Thyroid gland (tissue), 4 donors: ENCODE measurements around the gene RPS19BP1. TPM values are rescaled to one million over a fixed set of nuclear protein-coding genes. Genes with fewer than 3 reads are reported as not detected.
"Not testable (repeated sequence)": the region's sequence is repeated elsewhere in the genome, so short reads cannot be mapped to it uniquely, and the experiment has no call there.

Experiments
- DNase-seq, 2 donors: peaks; one replicate each; pipeline ENCODE4 v3.0.0-alpha.2; 2019
- H3K27ac ChIP-seq, 3 donors: fragments of 200-600 bp; sonication (generic); 1 replicate in 2 of 3; 2 replicates in 1 of 3; pipeline ENCODE4 v1.5.1; 2016 to 2019; ENCODE audit warnings: mild to moderate bottlenecking in 1 of 3, moderate library complexity in 1 of 3
- H3K27me3 ChIP-seq: fragments of 200-600 bp; sonication (generic); one replicate; pipeline ENCODE4 v1.5.1; 2019
- H3K36me3 ChIP-seq, 2 donors: fragments of 200-600 bp; sonication (generic); one replicate each; pipeline ENCODE4 v1.5.1; 2016 to 2019
- H3K4me1 ChIP-seq, 2 donors: fragments of 200-600 bp; sonication (generic); one replicate each; pipeline ENCODE4 v1.5.1; 2017 to 2019
- H3K4me3 ChIP-seq, 3 donors: fragments of 200-600 bp; sonication (generic); replicated peaks in 1 of 3; 1 replicate in 2 of 3; 2 replicates in 1 of 3; pipeline ENCODE4 v1.5.1; 2016; ENCODE audit warnings: mild to moderate bottlenecking in 1 of 3
- H3K9me3 ChIP-seq: fragments of 200-600 bp; sonication (generic); one replicate; pipeline ENCODE4 v1.5.1; 2017
- POLR2A ChIP-seq, 2 donors: fragments of 450-650 bp; IDR thresholded peaks; one replicate each; pipeline ENCODE4 v1.6.1; 2017; ENCODE audit warnings: antibody characterized with exemption in 2 of 2, mild to moderate bottlenecking in 2 of 2, moderate library complexity in 1 of 2
- WGBS, 2 donors: methylation state at CpG; one replicate each; pipeline ENCODE4 v1.1.5; 2017; 5-methylcytosine and 5-hydroxymethylcytosine counted together
- intact Hi-C: fragments of 100-400 bp; cut with DNase I; formaldehyde crosslinking; loops from one replicate; pipeline ENCODE4 v1.15.1; 2023
- total RNA-seq, 4 donors: library from RNA; depleted of rRNA; stranded (reverse); fragments of >200 nt; gene quantifications; one replicate each; pipeline ENCODE4 v1.2.3, GENCODE V29; 2016
- TF ChIP-seq, protein P1 (sequence below), 6 experiments: fragments of 200-600 bp in 3 of 6; fragments of 450-650 bp in 3 of 6; sonication (generic) in 3 of 6; IDR thresholded peaks; one replicate each; pipeline ENCODE4 v1.5.1; 2016 to 2019; ENCODE audit warnings: antibody characterized with exemption in 6 of 6, mild to moderate bottlenecking in 2 of 6, inconsistent platforms in 1 of 6, moderate library complexity in 1 of 6

The RPS19BP1 gene
- total RNA-seq, 4 donors from 2014 or later, result 120 to 243 (median 171) TPM

DNA sequence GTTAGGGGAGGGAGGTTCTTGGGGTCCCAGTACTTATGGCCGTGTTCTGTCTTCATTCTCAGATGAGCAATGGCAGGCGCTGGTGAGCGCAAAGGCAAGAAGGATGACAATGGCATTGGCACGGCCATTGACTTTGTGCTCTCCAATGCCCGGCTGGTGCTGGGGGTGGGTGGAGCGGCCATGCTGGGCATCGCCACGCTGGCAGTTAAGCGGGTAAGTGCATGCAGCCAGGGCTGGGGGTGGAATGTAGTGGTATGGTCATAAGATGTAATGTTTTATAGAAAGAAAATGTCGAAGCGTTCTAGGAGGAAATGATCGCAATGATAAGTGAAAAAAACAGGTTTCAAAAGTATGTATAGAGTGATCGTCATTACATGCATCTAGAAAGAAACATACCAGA is 21.3 kb downstream of the RPS19BP1 start:
- peaks cover 49 to 64% of the 10 kb centered on the region in 2 donors for H3K36me3 ChIP-seq
- 97% methylated on average over 13 of the region's 13 CpGs for WGBS, 2 donors
- H3K4me3 ChIP-seq, result no peak overlapping the region
- no peaks in the 10 kb centered on the region for H3K27me3 ChIP-seq
- H3K27ac ChIP-seq, result no peak overlapping the region
- TF ChIP-seq POLR2A (IDR thresholded peaks at IDR 0.05), result no peak
- TF ChIP-seq, protein P1, sequence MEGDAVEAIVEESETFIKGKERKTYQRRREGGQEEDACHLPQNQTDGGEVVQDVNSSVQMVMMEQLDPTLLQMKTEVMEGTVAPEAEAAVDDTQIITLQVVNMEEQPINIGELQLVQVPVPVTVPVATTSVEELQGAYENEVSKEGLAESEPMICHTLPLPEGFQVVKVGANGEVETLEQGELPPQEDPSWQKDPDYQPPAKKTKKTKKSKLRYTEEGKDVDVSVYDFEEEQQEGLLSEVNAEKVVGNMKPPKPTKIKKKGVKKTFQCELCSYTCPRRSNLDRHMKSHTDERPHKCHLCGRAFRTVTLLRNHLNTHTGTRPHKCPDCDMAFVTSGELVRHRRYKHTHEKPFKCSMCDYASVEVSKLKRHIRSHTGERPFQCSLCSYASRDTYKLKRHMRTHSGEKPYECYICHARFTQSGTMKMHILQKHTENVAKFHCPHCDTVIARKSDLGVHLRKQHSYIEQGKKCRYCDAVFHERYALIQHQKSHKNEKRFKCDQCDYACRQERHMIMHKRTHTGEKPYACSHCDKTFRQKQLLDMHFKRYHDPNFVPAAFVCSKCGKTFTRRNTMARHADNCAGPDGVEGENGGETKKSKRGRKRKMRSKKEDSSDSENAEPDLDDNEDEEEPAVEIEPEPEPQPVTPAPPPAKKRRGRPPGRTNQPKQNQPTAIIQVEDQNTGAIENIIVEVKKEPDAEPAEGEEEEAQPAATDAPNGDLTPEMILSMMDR (IDR thresholded peaks at IDR 0.05), result no peak
- no peak for DNase-seq
- intact Hi-C loops, result no loop called here
- no peaks in the 10 kb centered on the region for H3K9me3 ChIP-seq
- no peaks in the 10 kb centered on the region for H3K4me1 ChIP-seq

- no peaks in the 10 kb centered on the region for H3K4me1 ChIP-seq
- H3K27ac ChIP-seq, result no peak overlapping the region
- no peaks in the 10 kb centered on the region for H3K27me3 ChIP-seq
- no peak for DNase-seq
- H3K36me3 ChIP-seq, result peaks cover 53 to 66% of the 10 kb centered on the region in 2 donors
- TF ChIP-seq POLR2A (IDR thresholded peaks at IDR 0.05), result no peak
- TF ChIP-seq, protein P1 (IDR thresholded peaks at IDR 0.05), result no peak
- H3K4me3 ChIP-seq, result no peak overlapping the region
- H3K9me3 ChIP-seq, result no peaks in the 10 kb centered on the region
- intact Hi-C loops, result no loop called here
- 95 to 100% methylated on average over 4 of the region's 4 CpGs for WGBS, 2 donors
Observed at GRCh38 chr22:39510529-39511149, 21.9 kb downstream of the RPS19BP1 start.

GRCh38 chr22:39508393-39508792 is 24.2 kb downstream of the RPS19BP1 start:
- TF ChIP-seq, protein P1 (IDR thresholded peaks at IDR 0.05), result no peak
- TF ChIP-seq POLR2A (IDR thresholded peaks at IDR 0.05), result no peak
- Histone ChIP-seq H3K4me3 (no peak overlapping the region), H3K27ac (no peak overlapping the region), H3K36me3 (peaks cover 46 to 61% of the 10 kb centered on the region in 2 donors), H3K27me3 (no peaks in the 10 kb centered on the region), H3K4me1 (peaks cover 4 to 7% of the 10 kb centered on the region in 2 donors), H3K9me3 (no peaks in the 10 kb centered on the region)
- 82 to 86% methylated on average over 4 of the region's 4 CpGs for WGBS, 2 donors
- intact Hi-C loops, result loop anchor here (10.0 kb wide), 1 partner anchor 334 kb away; no protein-coding TSS in a partner anchor
- no peak for DNase-seq

DNA sequence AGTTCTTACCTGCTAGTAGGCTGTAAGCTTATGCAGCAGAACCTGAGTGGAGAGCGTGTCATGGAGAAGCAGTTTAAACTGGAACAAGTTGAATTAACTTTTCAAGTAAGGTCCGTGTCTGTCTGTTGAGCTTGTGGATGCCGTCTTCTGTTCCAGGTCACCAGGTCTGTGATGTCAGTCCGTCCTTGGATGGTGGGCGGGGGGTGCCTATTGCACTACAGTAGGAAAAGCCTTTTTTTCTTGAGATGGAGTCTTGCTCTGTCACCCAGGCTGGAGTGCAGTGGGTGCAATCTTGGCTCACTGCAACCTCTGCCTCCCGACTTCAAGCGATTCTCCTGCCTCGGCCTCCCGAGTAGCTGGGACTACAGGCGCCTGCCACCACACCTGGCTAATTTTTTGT is 25.5 kb downstream of the RPS19BP1 start:
- peaks cover 33 to 47% of the 10 kb centered on the region in 2 donors for H3K36me3 ChIP-seq
- not testable (repeated sequence) for H3K27me3 ChIP-seq, H3K9me3 ChIP-seq, H3K4me3 ChIP-seq, DNase-seq, H3K27ac ChIP-seq
- intact Hi-C loops, result loop anchor here (10.0 kb wide), 1 partner anchor 332 kb away; no protein-coding TSS in a partner anchor
- H3K4me1 ChIP-seq, result peaks cover 13% of the 10 kb centered on the region in 2 donors
- 89% methylated on average over 10 of the region's 10 CpGs for WGBS, 2 donors

DNA sequence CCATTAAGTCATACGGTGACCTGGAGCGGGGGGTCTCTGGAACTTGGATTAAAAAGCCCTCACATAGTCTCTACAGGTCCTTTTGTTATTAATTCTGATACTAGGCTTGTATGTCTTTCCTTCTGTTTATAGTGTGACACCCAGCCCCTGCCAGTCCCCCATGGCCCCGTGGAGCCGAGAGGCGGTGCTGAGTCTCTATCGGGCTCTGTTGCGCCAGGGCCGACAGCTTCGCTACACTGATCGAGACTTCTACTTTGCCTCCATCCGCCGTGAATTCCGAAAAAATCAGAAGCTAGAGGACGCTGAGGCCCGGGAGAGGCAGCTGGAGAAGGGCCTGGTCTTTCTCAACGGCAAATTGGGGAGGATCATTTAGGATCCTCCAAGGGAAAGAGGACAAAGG is 28.5 kb downstream of the RPS19BP1 start:
- intact Hi-C loops, result loop anchor here (10.0 kb wide), 1 partner anchor 329 kb away; no protein-coding TSS in a partner anchor
- 94 to 95% methylated on average over 16 of the region's 16 CpGs for WGBS, 2 donors

More for the DNA sequence above, 28.5 kb downstream of the RPS19BP1 start:
- H3K27me3 ChIP-seq, result no peaks in the 10 kb centered on the region
- H3K36me3 ChIP-seq, result peaks cover 29 to 31% of the 10 kb centered on the region in 2 donors
- peaks cover 22 to 32% of the 10 kb centered on the region in 2 donors for H3K4me1 ChIP-seq
- TF ChIP-seq, protein P1 (IDR thresholded peaks at IDR 0.05), result no peak
- H3K4me3 ChIP-seq, result no peak overlapping the region
- no peak overlapping the region for H3K27ac ChIP-seq
- no peaks in the 10 kb centered on the region for H3K9me3 ChIP-seq
- no peak for DNase-seq
